ENCODE results near the gene AMPD2.

DNA sequence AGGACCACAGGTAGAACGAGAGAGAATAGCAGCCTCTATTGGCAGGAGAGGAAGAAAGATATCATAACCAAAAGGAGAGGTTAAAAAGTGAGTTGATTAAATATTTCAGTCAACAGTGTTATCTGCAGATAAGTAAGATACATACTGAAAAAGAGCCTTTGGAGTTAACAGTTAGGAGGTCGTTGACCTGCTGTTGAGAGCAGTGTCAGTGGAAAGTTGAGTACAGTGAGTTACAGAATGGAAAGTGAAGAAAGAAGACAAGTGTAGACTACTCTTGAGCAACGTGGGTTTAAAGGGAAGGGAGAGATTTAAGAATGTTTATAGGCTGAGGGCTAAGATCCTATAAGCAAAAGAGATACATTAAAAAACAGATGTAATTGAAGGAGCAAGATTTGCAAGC lies 30.5 kb upstream of the AMPD2 start:
- no peak for TF ChIP-seq BHLHE40 (IDR thresholded peaks at IDR 0.05; ENCODE audit: borderline replicate concordance)
- no peak for TF ChIP-seq SUZ12 (IDR thresholded peaks at IDR 0.05)
- TF ChIP-seq FOXA1 (IDR thresholded peaks at IDR 0.05), result no peak
- TF ChIP-seq NFRKB (IDR thresholded peaks at IDR 0.05), result no peak
- TF ChIP-seq FOXM1 (IDR thresholded peaks at IDR 0.05; ENCODE audit: borderline replicate concordance), result no peak
- TF ChIP-seq HDGF (IDR thresholded peaks at IDR 0.05; ENCODE audit: borderline replicate concordance), result no peak
- no peak for TF ChIP-seq L3MBTL2 (conservative IDR thresholded peaks at IDR 0.05)
- TF ChIP-seq ZNF384 (IDR thresholded peaks at IDR 0.05), result no peak
- no peak for TF ChIP-seq LEF1 (IDR thresholded peaks at IDR 0.05; ENCODE audit: borderline replicate concordance)
- TF ChIP-seq ELF4 (IDR thresholded peaks at IDR 0.05), result no peak
- TF ChIP-seq SP1 (IDR thresholded peaks at IDR 0.05), result no peak
